ENCODE measurements around the gene MEGF11.
A peak's percentile ranks its signal among the peaks of the same experiment; 100 is the strongest.

MEGF11 gene

GRCh38 chr15:66169023-66169422 lies 84.5 kb downstream of the MEGF11 start:
- H3K27ac Mint-ChIP-seq = no peak overlapping the region
- H3K36me3 Mint-ChIP-seq (ENCODE audit: low read depth) = no peaks in the 10 kb centered on the region
- H3K27me3 Mint-ChIP-seq (ENCODE audit: low read depth) = peaks cover 5% of the 10 kb centered on the region
- H3K4me3 Mint-ChIP-seq = no peak overlapping the region
- H3K9me3 Mint-ChIP-seq = no peaks in the 10 kb centered on the region
- no peaks in the 10 kb centered on the region for H3K4me1 Mint-ChIP-seq (ENCODE audit: low read depth)

- Mint-ChIP-seq H3K4me1 (ENCODE audit: low read depth) (no peaks in the 10 kb centered on the region), H3K27me3 (ENCODE audit: low read depth) (peaks cover 5% of the 10 kb centered on the region), H3K36me3 (ENCODE audit: low read depth) (no peaks in the 10 kb centered on the region), H3K9me3 (no peaks in the 10 kb centered on the region), H3K4me3 (no peak overlapping the region), H3K27ac (no peak overlapping the region)
These were observed 85.7 kb downstream of the MEGF11 start for GRCh38 chr15:66167854-66168253.

- Mint-ChIP-seq H3K4me3 (no peak overlapping the region), H3K9me3 (no peaks in the 10 kb centered on the region), H3K27ac (no peak overlapping the region)
These were observed 87.7 kb downstream of the MEGF11 start for GRCh38 chr15:66165856-66166255.

GRCh38 chr15:66164788-66165187 lies 88.8 kb downstream of the MEGF11 start:
- no peaks in the 10 kb centered on the region for H3K9me3 Mint-ChIP-seq
- no peak overlapping the region for H3K27ac Mint-ChIP-seq
- no peaks in the 10 kb centered on the region for H3K36me3 Mint-ChIP-seq (ENCODE audit: low read depth)
- peaks cover 5% of the 10 kb centered on the region for H3K27me3 Mint-ChIP-seq (ENCODE audit: low read depth)
- H3K4me1 Mint-ChIP-seq (ENCODE audit: low read depth) = no peaks in the 10 kb centered on the region
- no peak overlapping the region for H3K4me3 Mint-ChIP-seq

More at GRCh38 chr15:66165856-66166255, 87.7 kb downstream of the MEGF11 start:
- H3K27me3 Mint-ChIP-seq (ENCODE audit: low read depth) = peaks cover 5% of the 10 kb centered on the region
- H3K4me1 Mint-ChIP-seq (ENCODE audit: low read depth) = no peaks in the 10 kb centered on the region
- H3K36me3 Mint-ChIP-seq (ENCODE audit: low read depth) = no peaks in the 10 kb centered on the region

- H3K27me3 Mint-ChIP-seq (ENCODE audit: low read depth) = peaks cover 5% of the 10 kb centered on the region
- no peaks in the 10 kb centered on the region for H3K36me3 Mint-ChIP-seq (ENCODE audit: low read depth)
- no peaks in the 10 kb centered on the region for H3K4me1 Mint-ChIP-seq (ENCODE audit: low read depth)
- H3K27ac Mint-ChIP-seq = no peak overlapping the region
- no peaks in the 10 kb centered on the region for H3K9me3 Mint-ChIP-seq
- no peak overlapping the region for H3K4me3 Mint-ChIP-seq
These were observed 90.0 kb downstream of the MEGF11 start for GRCh38 chr15:66163553-66163952.

- no peaks in the 10 kb centered on the region for H3K4me1 Mint-ChIP-seq (ENCODE audit: low read depth)
- H3K4me3 Mint-ChIP-seq = no peak overlapping the region
- H3K9me3 Mint-ChIP-seq = no peaks in the 10 kb centered on the region
- peaks cover 5% of the 10 kb centered on the region for H3K27me3 Mint-ChIP-seq (ENCODE audit: low read depth)
- no peaks in the 10 kb centered on the region for H3K36me3 Mint-ChIP-seq (ENCODE audit: low read depth)
- no peak overlapping the region for H3K27ac Mint-ChIP-seq
These were observed 91.3 kb downstream of the MEGF11 start for GRCh38 chr15:66162286-66162685.

- H3K9me3 Mint-ChIP-seq = no peaks in the 10 kb centered on the region
- no peak overlapping the region for H3K4me3 Mint-ChIP-seq
- H3K36me3 Mint-ChIP-seq (ENCODE audit: low read depth) = no peaks in the 10 kb centered on the region
- no peaks in the 10 kb centered on the region for H3K4me1 Mint-ChIP-seq (ENCODE audit: low read depth)
- H3K27me3 Mint-ChIP-seq (ENCODE audit: low read depth) = peaks cover 5% of the 10 kb centered on the region
- H3K27ac Mint-ChIP-seq = no peak overlapping the region
These were observed 91.9 kb downstream of the MEGF11 start for GRCh38 chr15:66161575-66162118.

GRCh38 chr15:66161108-66161507 lies 92.4 kb downstream of the MEGF11 start:
- Mint-ChIP-seq H3K4me1 (ENCODE audit: low read depth) (no peaks in the 10 kb centered on the region), H3K27ac (no peak overlapping the region), H3K9me3 (no peaks in the 10 kb centered on the region), H3K27me3 (ENCODE audit: low read depth) (peaks cover 9% of the 10 kb centered on the region), H3K36me3 (ENCODE audit: low read depth) (no peaks in the 10 kb centered on the region), H3K4me3 (no peak overlapping the region)

GRCh38 chr15:66157507-66157906 lies 96.0 kb downstream of the MEGF11 start:
- Mint-ChIP-seq H3K9me3 (no peaks in the 10 kb centered on the region), H3K36me3 (ENCODE audit: low read depth) (no peaks in the 10 kb centered on the region), H3K4me1 (ENCODE audit: low read depth) (no peaks in the 10 kb centered on the region), H3K27ac (no peak overlapping the region), H3K4me3 (no peak overlapping the region), H3K27me3 (ENCODE audit: low read depth) (peaks cover 6% of the 10 kb centered on the region)

- Mint-ChIP-seq H3K27me3 (ENCODE audit: low read depth) (peaks cover 6% of the 10 kb centered on the region), H3K4me1 (ENCODE audit: low read depth) (no peaks in the 10 kb centered on the region), H3K9me3 (no peaks in the 10 kb centered on the region), H3K27ac (peak overlapping the region; percentile 56), H3K36me3 (ENCODE audit: low read depth) (no peaks in the 10 kb centered on the region), H3K4me3 (no peak overlapping the region)
These were observed 97.1 kb downstream of the MEGF11 start for GRCh38 chr15:66156310-66156975.

- no peaks in the 10 kb centered on the region for H3K9me3 Mint-ChIP-seq
- no peaks in the 10 kb centered on the region for H3K4me1 Mint-ChIP-seq (ENCODE audit: low read depth)
- H3K4me3 Mint-ChIP-seq = no peak overlapping the region
- no peaks in the 10 kb centered on the region for H3K36me3 Mint-ChIP-seq (ENCODE audit: low read depth)
- no peak overlapping the region for H3K27ac Mint-ChIP-seq
- H3K27me3 Mint-ChIP-seq (ENCODE audit: low read depth) = peaks cover 6% of the 10 kb centered on the region
These were observed 98.5 kb downstream of the MEGF11 start for GRCh38 chr15:66155065-66155464.

GRCh38 chr15:66154581-66154980 lies 99.0 kb downstream of the MEGF11 start:
- peaks cover 6% of the 10 kb centered on the region for H3K27me3 Mint-ChIP-seq (ENCODE audit: low read depth)
- no peaks in the 10 kb centered on the region for H3K4me1 Mint-ChIP-seq (ENCODE audit: low read depth)
- H3K36me3 Mint-ChIP-seq (ENCODE audit: low read depth) = no peaks in the 10 kb centered on the region
- no peak overlapping the region for H3K4me3 Mint-ChIP-seq
- no peak overlapping the region for H3K27ac Mint-ChIP-seq
- H3K9me3 Mint-ChIP-seq = no peaks in the 10 kb centered on the region

- Mint-ChIP-seq H3K36me3 (ENCODE audit: low read depth) (no peaks in the 10 kb centered on the region), H3K4me3 (no peak overlapping the region), H3K4me1 (ENCODE audit: low read depth) (no peaks in the 10 kb centered on the region), H3K27me3 (ENCODE audit: low read depth) (peaks cover 6% of the 10 kb centered on the region), H3K9me3 (no peaks in the 10 kb centered on the region), H3K27ac (peak overlapping the region; percentile 34)
These were observed 99.8 kb downstream of the MEGF11 start for GRCh38 chr15:66153549-66154415.

GRCh38 chr15:66152650-66153049 lies 100.9 kb downstream of the MEGF11 start:
- no peaks in the 10 kb centered on the region for H3K9me3 Mint-ChIP-seq
- H3K4me1 Mint-ChIP-seq (ENCODE audit: low read depth) = no peaks in the 10 kb centered on the region
- no peak overlapping the region for H3K27ac Mint-ChIP-seq
- H3K27me3 Mint-ChIP-seq (ENCODE audit: low read depth) = peaks cover 10% of the 10 kb centered on the region
- no peak overlapping the region for H3K4me3 Mint-ChIP-seq
- H3K36me3 Mint-ChIP-seq (ENCODE audit: low read depth) = no peaks in the 10 kb centered on the region

GRCh38 chr15:66151809-66152208 lies 101.7 kb downstream of the MEGF11 start:
- Mint-ChIP-seq H3K4me3 (no peak overlapping the region), H3K4me1 (ENCODE audit: low read depth) (no peaks in the 10 kb centered on the region), H3K36me3 (ENCODE audit: low read depth) (no peaks in the 10 kb centered on the region), H3K27ac (no peak overlapping the region), H3K27me3 (ENCODE audit: low read depth) (peaks cover 14% of the 10 kb centered on the region), H3K9me3 (no peaks in the 10 kb centered on the region)

All from T-helper 1 cell treated with Interleukin-12 subunit alpha and Interleukin-12 subunit beta and Interleukin-4 antibody, amounts not matched to agents 30 μg/mL and 1 μg/mL, for 36 hours (primary cell).